Esophagus muscularis mucosa (tissue), 4 donors: ENCODE results near the gene SHLD1. TPM values are rescaled to one million over a fixed set of nuclear protein-coding genes. Genes with fewer than 3 reads are reported as not detected.

Source experiments
- DNase-seq: peaks from one replicate; pipeline ENCODE4 v3.0.0-alpha.2; 2017; ENCODE audit errors: extremely low spot score
- H3K27ac ChIP-seq, 4 donors: fragments of 200-600 bp; sonication (generic); replicated peaks in 1 of 4; 1 replicate in 3 of 4; 2 replicates in 1 of 4; pipeline ENCODE4 v1.5.1; 2016 to 2019; ENCODE audit warnings: mild to moderate bottlenecking in 1 of 4
- H3K27me3 ChIP-seq, 4 donors: fragments of 200-600 bp; sonication (generic); one replicate each; pipeline versions ENCODE4 v1.5.1 to v1.6.0; 2016 to 2019
- H3K36me3 ChIP-seq, 4 donors: fragments of 200-600 bp; sonication (generic); one replicate each; pipeline ENCODE4 v1.5.1; 2016 to 2019
- H3K4me1 ChIP-seq, 4 donors: fragments of 200-600 bp; sonication (generic); one replicate each; pipeline ENCODE4 v1.5.1; 2016 to 2019
- H3K4me3 ChIP-seq, 4 donors: fragments of 200-600 bp; sonication (generic); 1 replicate in 2 of 4; 2 replicates in 2 of 4; pipeline ENCODE4 v1.5.1; 2016 to 2019; ENCODE audit warnings: mild to moderate bottlenecking in 4 of 4, moderate library complexity in 1 of 4
- H3K9me3 ChIP-seq, 4 donors: fragments of 200-600 bp; sonication (generic); 1 replicate in 3 of 4; 2 replicates in 1 of 4; pipeline ENCODE4 v1.5.1; 2016 to 2019
- CTCF ChIP-seq, 3 experiments: fragments of 200-600 bp in 2 of 3; fragments of 450-650 bp in 1 of 3; sonication (generic) in 2 of 3; IDR thresholded peaks; one replicate each; pipeline ENCODE4 v1.5.1; 2017 to 2019; ENCODE audit warnings: antibody characterized with exemption in 3 of 3, mild to moderate bottlenecking in 2 of 3, moderate library complexity in 1 of 3
- EP300 ChIP-seq: sonication (generic); formaldehyde crosslinking; IDR thresholded peaks from one replicate; pipeline ENCODE4 v1.6.1; 2017; ENCODE audit warnings: antibody characterized with exemption
- POLR2A ChIP-seq: fragments of 450-650 bp; IDR thresholded peaks from one replicate; pipeline ENCODE4 v1.6.1; 2017; ENCODE audit warnings: antibody characterized with exemption, moderate library complexity, mild to moderate bottlenecking, low read depth
- POLR2AphosphoS5 ChIP-seq, 2 donors: sonication (generic); formaldehyde crosslinking; IDR thresholded peaks; one replicate each; pipeline ENCODE4 v1.6.1; 2017; ENCODE audit warnings: antibody characterized with exemption in 2 of 2
- WGBS: methylation state at CpG from one replicate; pipeline ENCODE4 v1.1.5; 2018; 5-methylcytosine and 5-hydroxymethylcytosine counted together
- intact Hi-C: fragments of 100-400 bp; cut with DNase I; formaldehyde crosslinking; loops from one replicate; pipeline ENCODE4 v1.15.1; 2023
- total RNA-seq, 4 donors: library from RNA; depleted of rRNA; stranded (reverse); fragments of >200 nt; gene quantifications; one replicate each; pipeline versions ENCODE4 v1.1.0 to v1.2.1, GENCODE V29; 2016

SHLD1 gene
- total RNA-seq, 4 donors from 2014 or later = 1.7 to 4.6 (median 2.6) TPM

- H3K27ac ChIP-seq = no peak overlapping the region
- peaks cover 0 to 11% (median 0%) of the 10 kb centered on the region in 4 donors for H3K27me3 ChIP-seq
- DNase-seq = no peak
- no peaks in the 10 kb centered on the region for H3K4me1 ChIP-seq
- no peaks in the 10 kb centered on the region for H3K36me3 ChIP-seq
- WGBS = 71% methylated on average over 3 of the region's 3 CpGs
- H3K9me3 ChIP-seq = no peaks in the 10 kb centered on the region
- intact Hi-C loops = no loop called here
- no peak overlapping the region for H3K4me3 ChIP-seq
- no peak for TF ChIP-seq POLR2A
- no peak for TF ChIP-seq POLR2AphosphoS5 (IDR thresholded peaks at IDR 0.05)
- TF ChIP-seq EP300 = no peak
- no peak for TF ChIP-seq CTCF (IDR thresholded peaks at IDR 0.05)
Measured at GRCh38 chr20:5893052-5893451, 142.9 kb downstream of the SHLD1 start.

GRCh38 chr20:5893621-5894020 is 143.4 kb downstream of the SHLD1 start:
- 95% methylated on average over 2 of the region's 2 CpGs for WGBS
- Histone ChIP-seq H3K4me1 (no peaks in the 10 kb centered on the region), H3K9me3 (no peaks in the 10 kb centered on the region), H3K27me3 (peaks cover 0 to 11% (median 0%) of the 10 kb centered on the region in 4 donors), H3K27ac (no peak overlapping the region), H3K36me3 (no peaks in the 10 kb centered on the region), H3K4me3 (no peak overlapping the region)
- intact Hi-C loops = no loop called here
- TF ChIP-seq POLR2AphosphoS5 (IDR thresholded peaks at IDR 0.05) = no peak
- no peak for TF ChIP-seq POLR2A
- TF ChIP-seq CTCF (IDR thresholded peaks at IDR 0.05) = no peak
- TF ChIP-seq EP300 = no peak
- no peak for DNase-seq

GRCh38 chr20:5895626-5896025 is 145.4 kb downstream of the SHLD1 start:
- no peak for TF ChIP-seq POLR2AphosphoS5 (IDR thresholded peaks at IDR 0.05)
- no peak for TF ChIP-seq POLR2A
- no peak for TF ChIP-seq EP300
- TF ChIP-seq CTCF (IDR thresholded peaks at IDR 0.05) = no peak
- Histone ChIP-seq H3K27ac (no peak overlapping the region), H3K27me3 (peaks cover 0 to 11% (median 0%) of the 10 kb centered on the region in 4 donors), H3K36me3 (no peaks in the 10 kb centered on the region), H3K4me1 (no peaks in the 10 kb centered on the region), H3K9me3 (no peaks in the 10 kb centered on the region), H3K4me3 (no peak overlapping the region)
- intact Hi-C loops = no loop called here
- DNase-seq = no peak
- 74% methylated on average over 1 of the region's 2 CpGs for WGBS

- Histone ChIP-seq H3K36me3 (no peaks in the 10 kb centered on the region), H3K27me3 (peaks cover 0 to 15% (median 0%) of the 10 kb centered on the region in 4 donors), H3K4me3 (no peak overlapping the region), H3K27ac (no peak overlapping the region), H3K9me3 (no peaks in the 10 kb centered on the region), H3K4me1 (no peaks in the 10 kb centered on the region)
- DNase-seq = no peak
- no peak for TF ChIP-seq POLR2AphosphoS5 (IDR thresholded peaks at IDR 0.05)
- TF ChIP-seq POLR2A = no peak
- no peak for TF ChIP-seq EP300
- TF ChIP-seq CTCF (IDR thresholded peaks at IDR 0.05) = no peak
- intact Hi-C loops = no loop called here
- WGBS = 60% methylated on average over 1 of the region's 1 CpG
Measured at GRCh38 chr20:5899444-5899843, 149.2 kb downstream of the SHLD1 start.

- intact Hi-C loops = no loop called here
- DNase-seq = no peak
- H3K4me1 ChIP-seq = no peaks in the 10 kb centered on the region
- no peaks in the 10 kb centered on the region for H3K36me3 ChIP-seq
- H3K27me3 ChIP-seq = peaks cover 0 to 12% (median 0%) of the 10 kb centered on the region in 4 donors
- H3K27ac ChIP-seq = no peak overlapping the region
- TF ChIP-seq POLR2A (no peak), EP300 (no peak), CTCF (IDR thresholded peaks at IDR 0.05) (no peak), POLR2AphosphoS5 (IDR thresholded peaks at IDR 0.05) (no peak)
- WGBS = 68% methylated on average over 1 of the region's 1 CpG
- H3K4me3 ChIP-seq = no peak overlapping the region
- no peaks in the 10 kb centered on the region for H3K9me3 ChIP-seq
Measured at GRCh38 chr20:5900908-5901307, 150.7 kb downstream of the SHLD1 start.
